ENCODE results near the gene RAD54L. TPM values are rescaled to one million over a fixed set of nuclear protein-coding genes. Genes with fewer than 3 reads are reported as not detected.
"Not testable (repeated sequence)": the region's sequence is repeated elsewhere in the genome, so short reads cannot be mapped to it uniquely, and the experiment has no call there.

The RAD54L gene
- total RNA-seq, 1 experiment from 2014 or later = 44.8 TPM

GRCh38 chr1:46325285-46326076 is 77.9 kb downstream of the RAD54L start:
- H3K9me3 ChIP-seq (ENCODE audit: insufficient read depth, low read depth); H3K4me3 ChIP-seq; BruUV-seq (replicated peaks); H3K27me3 ChIP-seq (ENCODE audit: insufficient read depth, low read depth); H3K4me1 ChIP-seq (replicated peaks; ENCODE audit: insufficient read depth); DNase-seq; H3K4me2 ChIP-seq; CTCF ChIA-PET; H3K27ac ChIP-seq; POLR2A ChIA-PET (ENCODE audit: unreplicated experiment); intact Hi-C loops (cut with micrococcal nuclease; ENCODE audit: unreplicated experiment); H2AFZ ChIP-seq; H3K36me3 ChIP-seq (ENCODE audit: low read depth); H3K9me2 ChIP-seq (ENCODE audit: insufficient read depth); H4K20me1 ChIP-seq (ENCODE audit: insufficient read depth); H3K79me2 ChIP-seq (ENCODE audit: low read depth); H3F3A ChIP-seq (ENCODE audit: insufficient read depth, low read depth): not testable (repeated sequence)

Other genes with a start within 250 kb of the RAD54L start
- 19.6 and 44.2 TPM in 2 replicates for gene PIK3R3, start 115.1 kb upstream of the RAD54L start, total RNA-seq (2021)
- gene TSPAN1, start 72.7 kb upstream of the RAD54L start, total RNA-seq (2021) = 134 and 139 TPM in 2 replicates
- not detected in 2 replicates for gene P3R3URF, start 71.3 kb upstream of the RAD54L start, total RNA-seq (2021)
- 82.6 and 97.4 TPM in 2 replicates for gene POMGNT1, start 49.3 kb upstream of the RAD54L start, total RNA-seq (2021)
- gene LURAP1, start 44.4 kb upstream of the RAD54L start, total RNA-seq (2021) = 0.57 TPM in 1 of 2 replicates, not detected in the other
- 65.9 and 66.3 TPM in 2 replicates for gene LRRC41, start 55.9 kb downstream of the RAD54L start, total RNA-seq (2021)
- 457 and 551 TPM in 2 replicates for gene UQCRH, start 55.9 kb downstream of the RAD54L start, total RNA-seq (2021)
- 31.7 and 33.9 TPM in 2 replicates for gene NSUN4, start 93.0 kb downstream of the RAD54L start, total RNA-seq (2021)
- 19.1 and 23.8 TPM in 2 replicates for gene FAAH, start 146.6 kb downstream of the RAD54L start, total RNA-seq (2021)
- 0.79 and 1.0 TPM in 2 replicates for gene DMBX1, start 242.1 kb downstream of the RAD54L start, total RNA-seq (2021)

Measured in PC-9 (cell line).